GM10266 (cell line): ENCODE results near the gene INTS11.

Experiments
- DNase-seq: peaks from one replicate; pipeline ENCODE4 v3.0.0; 2012; ENCODE audit errors: extremely low spot score
- CTCF ChIP-seq: IDR thresholded peaks from 2 replicates; pipeline ENCODE4 v1.5.1; 2012; ENCODE audit warnings: mild to moderate bottlenecking, low read depth; ENCODE audit not compliant: control insufficient read depth, insufficient read depth; ENCODE audit errors: missing control alignments

The INTS11 gene

GRCh38 chr1:1334835-1335234, 10.4 kb upstream of the INTS11 start:
- no peak for TF ChIP-seq CTCF
- no peak for DNase-seq

DNA sequence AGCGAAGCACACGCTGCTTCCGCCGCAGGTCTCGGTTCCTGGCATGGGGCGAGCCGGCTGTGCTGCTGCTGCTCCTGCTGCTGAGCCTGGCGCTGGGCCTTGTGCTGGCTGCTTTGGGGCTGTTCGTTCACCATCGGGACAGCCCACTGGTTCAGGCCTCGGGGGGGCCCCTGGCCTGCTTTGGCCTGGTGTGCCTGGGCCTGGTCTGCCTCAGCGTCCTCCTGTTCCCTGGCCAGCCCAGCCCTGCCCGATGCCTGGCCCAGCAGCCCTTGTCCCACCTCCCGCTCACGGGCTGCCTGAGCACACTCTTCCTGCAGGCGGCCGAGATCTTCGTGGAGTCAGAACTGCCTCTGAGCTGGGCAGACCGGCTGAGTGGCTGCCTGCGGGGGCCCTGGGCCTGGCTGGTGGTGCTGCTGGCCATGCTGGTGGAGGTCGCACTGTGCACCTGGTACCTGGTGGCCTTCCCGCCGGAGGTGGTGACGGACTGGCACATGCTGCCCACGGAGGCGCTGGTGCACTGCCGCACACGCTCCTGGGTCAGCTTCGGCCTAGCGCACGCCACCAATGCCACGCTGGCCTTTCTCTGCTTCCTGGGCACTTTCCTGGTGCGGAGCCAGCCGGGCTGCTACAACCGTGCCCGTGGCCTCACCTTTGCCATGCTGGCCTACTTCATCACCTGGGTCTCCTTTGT, 9.2 kb upstream of the INTS11 start:
- no peak for DNase-seq
- TF ChIP-seq CTCF, result no peak

- no peak for DNase-seq
- TF ChIP-seq CTCF, result no peak
Measured at GRCh38 chr1:1332774-1333480, 8.5 kb upstream of the INTS11 start.

DNA sequence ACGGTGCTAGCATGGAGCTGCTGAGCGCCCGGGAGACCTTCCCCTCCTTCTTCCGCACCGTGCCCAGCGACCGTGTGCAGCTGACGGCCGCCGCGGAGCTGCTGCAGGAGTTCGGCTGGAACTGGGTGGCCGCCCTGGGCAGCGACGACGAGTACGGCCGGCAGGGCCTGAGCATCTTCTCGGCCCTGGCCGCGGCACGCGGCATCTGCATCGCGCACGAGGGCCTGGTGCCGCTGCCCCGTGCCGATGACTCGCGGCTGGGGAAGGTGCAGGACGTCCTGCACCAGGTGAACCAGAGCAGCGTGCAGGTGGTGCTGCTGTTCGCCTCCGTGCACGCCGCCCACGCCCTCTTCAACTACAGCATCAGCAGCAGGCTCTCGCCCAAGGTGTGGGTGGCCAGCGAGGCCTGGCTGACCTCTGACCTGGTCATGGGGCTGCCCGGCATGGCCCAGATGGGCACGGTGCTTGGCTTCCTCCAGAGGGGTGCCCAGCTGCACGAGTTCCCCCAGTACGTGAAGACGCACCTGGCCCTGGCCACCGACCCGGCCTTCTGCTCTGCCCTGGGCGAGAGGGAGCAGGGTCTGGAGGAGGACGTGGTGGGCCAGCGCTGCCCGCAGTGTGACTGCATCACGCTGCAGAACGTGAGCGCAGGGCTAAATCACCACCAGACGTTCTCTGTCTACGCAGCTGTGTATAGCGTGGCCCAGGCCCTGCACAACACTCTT, 7.7 kb upstream of the INTS11 start:
- DNase-seq, result no peak
- TF ChIP-seq CTCF, result no peak

DNA sequence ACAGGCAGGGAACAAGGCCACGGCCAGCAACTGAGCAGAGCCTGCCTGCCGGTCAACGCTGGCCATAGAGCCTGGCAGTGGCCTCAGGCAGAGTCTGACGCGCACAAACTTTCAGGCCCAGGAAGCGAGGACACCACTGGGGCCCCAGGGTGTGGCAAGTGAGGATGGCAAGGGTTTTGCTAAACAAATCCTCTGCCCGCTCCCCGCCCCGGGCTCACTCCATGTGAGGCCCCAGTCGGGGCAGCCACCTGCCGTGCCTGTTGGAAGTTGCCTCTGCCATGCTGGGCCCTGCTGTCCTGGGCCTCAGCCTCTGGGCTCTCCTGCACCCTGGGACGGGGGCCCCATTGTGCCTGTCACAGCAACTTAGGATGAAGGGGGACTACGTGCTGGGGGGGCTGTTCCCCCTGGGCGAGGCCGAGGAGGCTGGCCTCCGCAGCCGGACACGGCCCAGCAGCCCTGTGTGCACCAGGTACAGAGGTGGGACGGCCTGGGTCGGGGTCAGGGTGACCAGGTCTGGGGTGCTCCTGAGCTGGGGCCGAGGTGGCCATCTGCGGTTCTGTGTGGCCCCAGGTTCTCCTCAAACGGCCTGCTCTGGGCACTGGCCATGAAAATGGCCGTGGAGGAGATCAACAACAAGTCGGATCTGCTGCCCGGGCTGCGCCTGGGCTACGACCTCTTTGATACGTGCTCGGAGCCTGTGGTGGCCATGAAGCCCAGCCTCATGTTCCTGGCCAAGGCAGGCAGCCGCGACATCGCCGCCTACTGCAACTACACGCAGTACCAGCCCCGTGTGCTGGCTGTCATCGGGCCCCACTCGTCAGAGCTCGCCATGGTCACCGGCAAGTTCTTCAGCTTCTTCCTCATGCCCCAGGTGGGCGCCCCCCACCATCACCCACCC, 6.9 kb upstream of the INTS11 start, which contains the start of gene TAS1R3:
Gene TAS1R3 (plus strand): TSS at position 213 of the 898 bp plus-strand sequence. CDS start 66 bp downstream, at position 279.
- no peak for DNase-seq
- no peak for TF ChIP-seq CTCF

- TF ChIP-seq CTCF, result no peak
- DNase-seq, result no peak
Measured at GRCh38 chr1:1330366-1331067, 6.1 kb upstream of the INTS11 start.
